ENCODE data around the gene CFAP46.

DNA sequence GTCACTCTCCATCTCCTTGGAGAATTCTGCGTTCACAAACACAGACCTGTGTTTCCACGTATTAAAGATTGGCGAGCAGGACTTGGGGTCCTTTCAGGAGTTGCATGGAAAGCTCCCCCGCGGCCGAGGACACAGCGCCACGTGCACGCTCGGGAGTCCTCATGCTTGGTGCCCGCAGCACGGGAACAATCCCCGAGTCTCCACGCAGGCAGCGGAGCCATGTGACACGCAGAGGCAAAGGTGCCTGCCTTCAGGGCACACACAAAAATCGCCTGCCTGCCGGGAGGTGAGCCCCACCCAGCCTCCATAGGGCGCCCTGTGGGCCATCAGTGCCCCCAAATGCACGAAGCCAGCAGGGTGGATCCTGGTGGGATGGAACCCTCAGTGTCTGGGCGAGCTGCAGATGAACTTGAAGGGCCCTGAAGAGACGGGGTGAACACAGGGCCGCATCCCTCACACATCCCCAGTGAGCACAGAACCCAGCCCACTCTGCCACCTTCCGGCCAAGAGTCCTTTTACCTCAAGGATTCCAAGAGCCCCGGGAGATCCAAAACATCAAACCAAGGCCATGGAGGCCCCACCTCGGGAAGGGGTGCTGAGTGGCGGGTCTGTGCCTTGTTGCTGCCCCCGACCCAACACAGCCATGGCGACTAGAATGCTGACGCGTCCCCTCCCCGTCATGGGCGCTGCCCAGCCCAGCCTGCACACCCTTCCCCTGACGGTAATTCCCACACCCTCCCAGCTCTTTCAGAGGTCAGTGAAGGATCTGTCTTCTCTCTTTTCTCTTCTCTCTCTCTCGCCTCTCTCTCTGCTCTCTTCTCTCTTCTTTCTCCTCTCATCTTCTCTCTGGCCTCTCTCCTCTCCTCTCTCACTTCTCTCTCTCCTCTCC is 55.9 kb downstream of the CFAP46 start:
- TF ChIP-seq, protein P1, sequence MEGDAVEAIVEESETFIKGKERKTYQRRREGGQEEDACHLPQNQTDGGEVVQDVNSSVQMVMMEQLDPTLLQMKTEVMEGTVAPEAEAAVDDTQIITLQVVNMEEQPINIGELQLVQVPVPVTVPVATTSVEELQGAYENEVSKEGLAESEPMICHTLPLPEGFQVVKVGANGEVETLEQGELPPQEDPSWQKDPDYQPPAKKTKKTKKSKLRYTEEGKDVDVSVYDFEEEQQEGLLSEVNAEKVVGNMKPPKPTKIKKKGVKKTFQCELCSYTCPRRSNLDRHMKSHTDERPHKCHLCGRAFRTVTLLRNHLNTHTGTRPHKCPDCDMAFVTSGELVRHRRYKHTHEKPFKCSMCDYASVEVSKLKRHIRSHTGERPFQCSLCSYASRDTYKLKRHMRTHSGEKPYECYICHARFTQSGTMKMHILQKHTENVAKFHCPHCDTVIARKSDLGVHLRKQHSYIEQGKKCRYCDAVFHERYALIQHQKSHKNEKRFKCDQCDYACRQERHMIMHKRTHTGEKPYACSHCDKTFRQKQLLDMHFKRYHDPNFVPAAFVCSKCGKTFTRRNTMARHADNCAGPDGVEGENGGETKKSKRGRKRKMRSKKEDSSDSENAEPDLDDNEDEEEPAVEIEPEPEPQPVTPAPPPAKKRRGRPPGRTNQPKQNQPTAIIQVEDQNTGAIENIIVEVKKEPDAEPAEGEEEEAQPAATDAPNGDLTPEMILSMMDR (IDR thresholded peaks at IDR 0.05): no peak
- no peak for TF ChIP-seq POLR2A (IDR thresholded peaks at IDR 0.05)

Data from lower leg skin (tissue), 3 donors.